IPS DF 6.9 (cell line): ENCODE results near the gene SERPINB11.
"Not testable (repeated sequence)": the region's sequence is repeated elsewhere in the genome, so short reads cannot be mapped to it uniquely, and the experiment has no call there.

Source experiments
- DNase-seq: peaks from one replicate; pipeline ENCODE4 v3.0.0-alpha.2; 2013; ENCODE audit warnings: low read depth, low spot score
- H3K27ac ChIP-seq: one replicate; pipeline ENCODE4 v1.5.1; 2013; ENCODE audit warnings: low read length, control low read depth
- H3K27me3 ChIP-seq: 2 replicates; pipeline ENCODE4 v1.6.1; 2013; ENCODE audit warnings: mild to moderate bottlenecking, low read length; ENCODE audit not compliant: control insufficient read depth, insufficient read depth
- H3K36me3 ChIP-seq: 2 replicates; pipeline ENCODE4 v1.6.1; 2013; ENCODE audit warnings: low read length; ENCODE audit not compliant: control insufficient read depth, insufficient read depth
- H3K4me1 ChIP-seq: 2 replicates; pipeline ENCODE4 v1.6.1; 2013; ENCODE audit warnings: low read length; ENCODE audit not compliant: control insufficient read depth, insufficient read depth
- H3K4me3 ChIP-seq: 2 replicates; pipeline ENCODE4 v1.5.1; 2013; ENCODE audit warnings: mild to moderate bottlenecking, low read length
- H3K9me3 ChIP-seq: 2 replicates; pipeline ENCODE4 v1.6.1; 2013; ENCODE audit warnings: low read length, inconsistent platforms; ENCODE audit not compliant: control insufficient read depth, insufficient read depth
- WGBS: extraction: QIAGEN DNeasy Blood & Tissue Kit; methylation state at CpG from one replicate; pipeline ENCODE4 v1.1.7; 2013; ENCODE audit warnings: mixed read lengths, missing lambda C conversion rate; ENCODE audit not compliant: insufficient read length, insufficient coverage; 5-methylcytosine and 5-hydroxymethylcytosine counted together

The SERPINB11 gene

DNA sequence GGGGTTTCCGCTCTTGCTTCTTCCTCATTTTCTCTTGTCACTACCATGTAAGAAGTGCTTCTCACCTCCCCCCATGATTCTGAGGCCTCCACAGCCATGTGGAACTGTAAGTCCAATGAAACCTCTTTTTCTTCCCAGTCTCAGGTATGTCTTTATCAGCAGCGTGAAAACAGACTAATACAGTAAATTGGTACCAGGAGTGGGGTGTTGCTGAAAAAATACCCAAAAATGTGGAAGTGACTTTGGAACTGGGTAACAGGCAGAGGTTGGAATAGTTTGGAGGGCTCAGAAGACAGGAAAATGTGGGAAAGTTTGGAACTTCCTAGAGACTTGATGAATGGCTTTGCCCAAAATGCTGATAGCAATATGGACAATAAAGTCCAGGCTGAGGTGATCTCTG, 57.0 kb downstream of the SERPINB11 start:
- H3K27ac ChIP-seq, H3K4me3 ChIP-seq, H3K27me3 ChIP-seq, H3K4me1 ChIP-seq, DNase-seq, H3K36me3 ChIP-seq, H3K9me3 ChIP-seq: not testable (repeated sequence)
- WGBS, result no CpG with 5 or more reads among the region's 2 CpGs

DNA sequence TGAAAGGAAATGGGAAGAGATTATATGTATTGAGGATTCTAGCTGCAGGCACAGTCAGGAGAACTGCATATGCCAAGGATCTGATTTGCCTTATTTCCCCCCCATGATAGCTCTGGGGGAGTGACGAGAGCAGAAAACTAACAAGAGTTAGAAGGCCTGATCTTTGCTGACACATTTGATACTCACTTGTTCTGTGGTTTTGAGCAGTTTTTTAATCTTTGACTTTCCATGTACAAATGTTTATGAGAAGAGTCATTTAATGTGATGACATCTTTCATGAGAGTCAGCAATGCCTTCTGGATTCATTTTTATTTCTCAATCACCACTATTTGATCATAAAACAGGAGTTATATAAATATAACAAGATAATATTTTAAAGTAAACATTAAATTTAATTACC, 59.8 kb downstream of the SERPINB11 start:
- Histone ChIP-seq H3K4me1 (no peaks in the 10 kb centered on the region), H3K27me3 (no peaks in the 10 kb centered on the region), H3K9me3 (no peaks in the 10 kb centered on the region; the same call in 1 of the 2 replicates), H3K27ac (no peak overlapping the region), H3K4me3 (no peak overlapping the region), H3K36me3 (no peaks in the 10 kb centered on the region)
- WGBS, result no CpG with 5 or more reads among the region's 1 CpG
- DNase-seq, result no peak

DNA sequence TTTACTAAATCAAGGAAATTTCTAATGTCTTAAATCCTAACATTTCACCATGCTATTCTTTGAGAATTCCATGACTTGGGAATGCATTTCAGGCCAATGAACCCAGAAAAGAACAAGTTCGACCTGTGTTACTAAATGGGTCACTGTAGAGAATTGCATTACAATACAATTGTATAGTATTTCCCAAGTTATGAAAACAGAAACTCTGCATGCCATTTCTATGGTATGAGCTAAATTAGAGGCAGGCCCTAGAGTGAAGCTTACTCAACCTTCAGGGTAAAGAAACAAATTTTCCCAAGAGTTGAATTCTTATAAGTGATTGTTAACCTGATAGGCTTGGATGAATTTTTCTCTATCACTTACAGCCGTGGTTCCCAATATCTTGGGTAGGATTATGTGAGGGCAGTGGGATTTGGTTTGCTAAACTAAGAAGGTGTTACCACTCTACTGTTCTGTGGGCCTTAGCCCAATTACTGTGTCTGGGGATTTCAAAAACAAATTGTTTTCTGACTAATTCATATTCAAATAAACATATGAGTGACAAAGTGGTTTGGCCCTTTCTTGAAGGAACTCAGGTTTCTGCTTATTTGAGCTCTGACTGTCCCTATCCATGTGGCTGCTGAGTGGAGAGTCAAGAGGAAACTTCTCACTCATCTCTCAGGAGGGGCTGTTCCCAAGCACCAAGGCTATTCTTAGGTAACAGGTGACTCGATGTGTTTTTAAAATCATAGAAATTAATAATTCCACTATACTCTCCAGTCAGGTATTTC, 61.3 kb downstream of the SERPINB11 start:
- WGBS, result no CpG with 5 or more reads among the region's 3 CpGs

DNA sequence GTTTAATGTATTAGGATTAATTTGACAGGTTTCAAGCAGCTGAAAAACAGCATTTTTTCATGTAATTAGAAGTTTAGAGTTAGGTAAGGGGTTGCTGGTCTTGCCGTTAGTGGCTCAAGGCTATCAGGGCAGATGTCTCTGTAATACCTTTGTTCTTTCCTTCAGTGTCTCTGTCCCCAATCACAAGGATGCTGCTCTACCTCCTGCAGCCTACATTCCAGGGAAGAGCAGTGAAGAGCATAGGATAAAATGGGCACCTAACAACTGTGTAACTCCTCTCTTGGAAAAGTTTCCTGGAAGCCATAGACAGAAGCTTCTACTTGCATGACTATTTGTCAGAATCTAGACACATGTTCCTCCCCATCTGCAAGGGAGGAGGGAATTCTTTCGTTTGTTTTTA, 63.1 kb downstream of the SERPINB11 start:
- no peaks in the 10 kb centered on the region for H3K4me1 ChIP-seq
- DNase-seq, result no peak
- H3K4me3 ChIP-seq, result no peak overlapping the region
- H3K9me3 ChIP-seq, result no peaks in the 10 kb centered on the region
- no peak overlapping the region for H3K27ac ChIP-seq
- no peaks in the 10 kb centered on the region for H3K27me3 ChIP-seq
- no peaks in the 10 kb centered on the region for H3K36me3 ChIP-seq
- WGBS, result no CpG with 5 or more reads among the region's 2 CpGs

More for the DNA sequence above, 61.3 kb downstream of the SERPINB11 start:
- no peak overlapping the region for H3K27ac ChIP-seq
- no peaks in the 10 kb centered on the region for H3K27me3 ChIP-seq
- no peaks in the 10 kb centered on the region for H3K4me1 ChIP-seq
- DNase-seq, result no peak
- no peaks in the 10 kb centered on the region; the same call in 1 of the 2 replicates for H3K9me3 ChIP-seq
- H3K36me3 ChIP-seq, result no peaks in the 10 kb centered on the region
- no peak overlapping the region for H3K4me3 ChIP-seq
